ENCODE data around the gene PPM1N. TPM values are rescaled to one million over a fixed set of nuclear protein-coding genes. Genes with fewer than 3 reads are reported as not detected.

PPM1N gene
- total and polyA plus RNA-seq, 12 donors: 0.33 to 3.7 (median 1.6) TPM; not detected in 2

DNA sequence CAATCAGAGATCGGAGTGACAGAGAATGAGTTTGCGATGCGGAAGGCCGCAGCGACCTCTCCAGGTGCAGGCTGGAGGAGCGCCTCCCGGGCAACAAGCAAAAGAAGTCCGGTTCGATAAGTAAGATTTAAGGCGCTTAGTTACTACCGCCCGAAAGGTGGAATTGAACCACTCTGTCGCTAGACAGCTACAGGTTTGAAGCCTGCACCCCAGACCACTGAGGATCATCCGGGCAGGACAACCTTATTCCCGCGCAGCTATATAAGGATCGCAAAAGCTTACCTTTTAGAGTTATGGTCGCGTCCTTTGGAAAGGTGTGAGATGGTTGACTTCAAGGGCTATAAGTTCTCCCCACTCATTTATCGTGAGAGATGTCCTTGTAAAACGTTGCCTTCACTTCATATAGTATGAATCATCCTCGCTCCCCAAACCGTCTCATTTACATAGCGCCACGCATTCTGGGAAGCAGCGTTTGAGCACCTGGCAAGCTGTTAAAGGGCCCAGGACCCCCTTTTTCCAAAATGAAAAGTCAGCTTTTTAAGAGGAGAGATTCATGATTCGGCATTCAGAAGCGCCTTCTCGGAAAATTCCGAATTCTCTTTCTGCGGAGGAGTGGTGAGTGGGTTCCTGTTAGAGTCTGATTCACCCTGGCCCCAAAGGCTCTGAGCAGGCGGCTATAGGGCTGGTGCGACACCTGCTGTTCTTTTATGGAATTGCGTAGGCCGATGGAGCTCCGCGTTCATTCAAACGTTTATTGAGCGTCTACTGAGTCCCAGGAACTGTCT is 19.6 kb upstream of the PPM1N start:
- peak overlapping the region in 3 of 4 donors; percentile 36 to 60 (median 58) for H3K4me3 ChIP-seq
- intact Hi-C loops (cut with DNase I): loop anchor here in 1 of 2 donors (5.0 kb wide), 1 partner anchor 36 kb away; no protein-coding TSS in a partner anchor
- H3K9me3 ChIP-seq (replicated peaks in 1 of 3): no peaks in the 10 kb centered on the region
- no peaks in the 10 kb centered on the region for H3K36me3 ChIP-seq (replicated peaks in 1 of 2)
- WGBS, 4 donors: 0 to 1% (median 0%) methylated on average over 39 of the region's 39 CpGs
- peaks cover 0 to 6% of the 10 kb centered on the region in 2 donors for H3K4me1 ChIP-seq (replicated peaks in 1 of 2)
- H3K27me3 ChIP-seq: peaks cover 4% of the 10 kb centered on the region
- TF ChIP-seq POLR2A (IDR thresholded peaks at IDR 0.05): peak; percentile 25 to 62
- TF ChIP-seq, protein P1, sequence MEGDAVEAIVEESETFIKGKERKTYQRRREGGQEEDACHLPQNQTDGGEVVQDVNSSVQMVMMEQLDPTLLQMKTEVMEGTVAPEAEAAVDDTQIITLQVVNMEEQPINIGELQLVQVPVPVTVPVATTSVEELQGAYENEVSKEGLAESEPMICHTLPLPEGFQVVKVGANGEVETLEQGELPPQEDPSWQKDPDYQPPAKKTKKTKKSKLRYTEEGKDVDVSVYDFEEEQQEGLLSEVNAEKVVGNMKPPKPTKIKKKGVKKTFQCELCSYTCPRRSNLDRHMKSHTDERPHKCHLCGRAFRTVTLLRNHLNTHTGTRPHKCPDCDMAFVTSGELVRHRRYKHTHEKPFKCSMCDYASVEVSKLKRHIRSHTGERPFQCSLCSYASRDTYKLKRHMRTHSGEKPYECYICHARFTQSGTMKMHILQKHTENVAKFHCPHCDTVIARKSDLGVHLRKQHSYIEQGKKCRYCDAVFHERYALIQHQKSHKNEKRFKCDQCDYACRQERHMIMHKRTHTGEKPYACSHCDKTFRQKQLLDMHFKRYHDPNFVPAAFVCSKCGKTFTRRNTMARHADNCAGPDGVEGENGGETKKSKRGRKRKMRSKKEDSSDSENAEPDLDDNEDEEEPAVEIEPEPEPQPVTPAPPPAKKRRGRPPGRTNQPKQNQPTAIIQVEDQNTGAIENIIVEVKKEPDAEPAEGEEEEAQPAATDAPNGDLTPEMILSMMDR (IDR thresholded peaks at IDR 0.05): peak; percentile 94 to 99 (median 98)
- peak overlapping the region; percentile 86 to 95 (median 92) for H3K27ac ChIP-seq
- DNase-seq: peak; percentile 85 to 95 (median 87)

DNA sequence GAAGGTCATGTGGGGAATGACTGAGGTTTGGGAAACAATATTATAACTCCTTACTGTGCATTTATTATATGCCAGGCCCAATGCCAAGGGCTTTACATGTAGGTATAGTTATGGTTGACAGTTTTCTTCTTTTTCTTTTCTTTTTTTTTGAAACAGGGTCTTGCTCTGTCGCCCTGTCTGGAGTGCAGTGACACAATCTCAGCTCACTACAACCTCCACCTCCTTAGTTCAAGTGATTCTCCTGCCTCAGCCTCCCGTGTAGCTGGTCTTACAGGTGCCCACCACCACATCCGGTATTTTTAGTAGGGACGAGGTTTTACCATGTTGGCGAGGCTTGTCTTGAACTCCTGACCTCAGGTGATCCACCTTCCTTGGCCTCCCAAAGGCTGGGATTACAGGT is 15.2 kb upstream of the PPM1N start:
- intact Hi-C loops (cut with DNase I): no loop called here

DNA sequence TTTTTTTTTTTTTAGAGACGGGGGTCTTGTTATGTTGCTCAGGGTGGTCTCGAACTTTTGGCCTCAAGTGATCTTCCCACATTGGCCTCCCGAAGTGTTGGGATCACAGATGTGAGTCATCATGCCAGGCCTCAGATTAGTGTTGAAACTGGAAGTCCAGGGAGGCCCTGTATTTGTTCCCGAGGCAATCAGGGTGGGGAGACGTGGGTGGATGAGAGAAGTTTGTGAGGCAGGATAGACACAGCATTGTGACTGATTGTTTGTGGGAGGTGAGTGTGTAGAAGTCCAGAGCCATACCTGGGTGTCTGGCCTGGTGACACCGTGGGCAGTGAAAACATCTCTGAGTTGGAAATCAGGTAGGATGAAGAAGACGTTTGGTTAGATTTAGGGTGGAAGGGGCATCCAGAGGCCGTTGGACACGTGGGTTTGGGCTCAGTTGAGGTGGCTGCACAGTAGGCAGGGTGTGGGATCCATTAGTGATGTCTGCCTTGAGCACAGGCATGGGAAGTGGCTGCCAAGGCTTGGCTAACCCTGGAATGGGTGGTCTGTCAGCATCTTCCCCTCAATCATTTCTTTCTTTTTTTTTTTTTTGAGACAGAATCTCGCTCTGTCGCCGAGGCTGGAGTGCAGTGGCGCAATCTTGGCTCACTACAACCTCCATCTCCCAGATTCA is 13.8 kb upstream of the PPM1N start:
- no peak for DNase-seq
- Histone ChIP-seq H3K36me3 (replicated peaks in 1 of 2) (no peaks in the 10 kb centered on the region), H3K4me3 (no peak overlapping the region), H3K27ac (no peak overlapping the region), H3K27me3 (no peaks in the 10 kb centered on the region), H3K4me1 (replicated peaks in 1 of 2) (no peaks in the 10 kb centered on the region), H3K9me3 (replicated peaks in 1 of 3) (no peaks in the 10 kb centered on the region)
- 69 to 70% (median 70%) methylated on average over 13 of the region's 13 CpGs for WGBS, 4 donors
- TF ChIP-seq, protein P1 (IDR thresholded peaks at IDR 0.05): no peak
- no peak for TF ChIP-seq POLR2A (IDR thresholded peaks at IDR 0.05)
- intact Hi-C loops (cut with DNase I): no loop called here

More for the DNA sequence above, 15.2 kb upstream of the PPM1N start:
- Histone ChIP-seq H3K4me1 (replicated peaks in 1 of 2) (peaks cover 0 to 3% of the 10 kb centered on the region in 2 donors), H3K9me3 (replicated peaks in 1 of 3) (no peaks in the 10 kb centered on the region), H3K36me3 (replicated peaks in 1 of 2) (no peaks in the 10 kb centered on the region), H3K4me3 (no peak overlapping the region), H3K27me3 (no peaks in the 10 kb centered on the region), H3K27ac (no peak overlapping the region)
- WGBS, 4 donors: 75 to 86% (median 84%) methylated on average over 5 of the region's 5 CpGs
- DNase-seq: no peak
- TF ChIP-seq, protein P1 (IDR thresholded peaks at IDR 0.05): no peak
- TF ChIP-seq POLR2A (IDR thresholded peaks at IDR 0.05): no peak

DNA sequence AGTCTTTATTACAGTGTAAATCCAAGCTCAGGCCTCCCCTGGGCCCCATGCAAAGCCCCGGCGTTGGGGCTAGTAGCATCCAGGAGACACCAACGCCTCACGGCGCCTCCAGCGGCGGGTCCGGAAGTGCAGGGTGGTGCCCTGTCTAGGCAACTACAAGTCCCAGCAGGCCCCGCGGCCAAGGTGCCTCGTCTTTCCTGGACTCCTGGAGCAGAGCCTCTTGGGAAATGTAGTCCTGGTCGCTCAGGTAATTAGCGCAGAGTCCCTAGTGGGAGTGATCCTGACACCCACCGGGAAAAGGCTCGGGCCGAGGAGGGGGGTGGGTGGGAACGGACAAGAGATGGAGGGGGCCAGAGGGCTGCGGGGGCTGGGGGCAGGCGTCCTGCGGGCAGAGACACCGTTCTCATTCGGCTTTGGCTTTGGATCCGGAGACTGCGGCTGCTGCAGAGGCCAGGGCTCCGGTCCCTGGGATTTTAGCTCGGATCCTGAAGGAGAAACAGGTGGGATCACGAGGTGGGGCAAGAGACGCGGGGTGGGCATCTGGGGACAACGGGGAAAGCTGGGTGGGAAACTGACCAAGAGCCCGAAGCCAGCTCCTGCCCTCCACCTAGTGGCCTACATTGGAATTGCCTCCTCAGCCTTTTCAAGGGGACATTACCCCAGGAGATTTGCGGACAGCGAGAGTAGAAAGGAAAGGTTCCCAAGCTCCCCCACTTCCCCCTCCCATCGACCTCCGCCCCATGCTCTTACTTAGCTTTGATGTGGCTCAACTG is 12.8 kb upstream of the PPM1N start:
- WGBS, 4 donors: 0 to 1% (median 0%) methylated on average over 21 to 35 of the region's 35 CpGs
- peak overlapping the region in 3 of 5 donors; percentile 57 to 80 (median 76) for H3K27ac ChIP-seq
- peak overlapping the region in 3 of 4 donors; percentile 19 to 77 (median 73) for H3K4me3 ChIP-seq
- no peaks in the 10 kb centered on the region for H3K27me3 ChIP-seq
- no peaks in the 10 kb centered on the region for H3K4me1 ChIP-seq (replicated peaks in 1 of 2)
- H3K9me3 ChIP-seq (replicated peaks in 1 of 3): no peaks in the 10 kb centered on the region
- intact Hi-C loops (cut with DNase I): no loop called here
- peak; percentile 96 to 99 (median 99) for DNase-seq
- TF ChIP-seq, protein P1 (IDR thresholded peaks at IDR 0.05): peak; percentile 65 to 94 (median 78)
- TF ChIP-seq POLR2A (IDR thresholded peaks at IDR 0.05): no peak
- no peaks in the 10 kb centered on the region for H3K36me3 ChIP-seq (replicated peaks in 1 of 2)
